ENCODE data around the gene DPP6. TPM values are rescaled to one million over a fixed set of nuclear protein-coding genes. Genes with fewer than 3 reads are reported as not detected.

Gene DPP6
- total RNA-seq, 1 experiment from 2014 or later, result not detected

- DNase-seq (ENCODE audit: low read depth, low spot score) (no peak), ATAC-seq (no peak)
- in situ Hi-C loops (cut with HindIII; ENCODE audit: low pct_unique_long_range_greater_than_20kb, low sequenced_read_pairs) (no loop called here), intact Hi-C loops (cut with micrococcal nuclease; ENCODE audit: unreplicated experiment) (no loop called here)
- no peaks in the 10 kb centered on the region for H3K9me3 ChIP-seq (ENCODE audit: control insufficient read depth, insufficient read depth, low read depth, low read length)
- no peak overlapping the region for H3K4me3 ChIP-seq (ENCODE audit: low read depth in 2 of 2, low read length in 2 of 2)
- H3K36me3 ChIP-seq (ENCODE audit: control insufficient read depth, insufficient read depth, low read length), result no peaks in the 10 kb centered on the region
- no peaks in the 10 kb centered on the region for H3K27me3 ChIP-seq (ENCODE audit: control insufficient read depth, insufficient read depth, low read length)
- ChIA-PET POLR2A (no interaction called here), CTCF (no interaction called here)
- no peak overlapping the region for H3K27ac ChIP-seq (ENCODE audit: low read length)
- H3K4me1 ChIP-seq (ENCODE audit: control insufficient read depth, insufficient read depth, low read length), result no peaks in the 10 kb centered on the region
- BruUV-seq (replicated peaks), result no TSS peak
- TF ChIP-seq CTCF (IDR thresholded peaks at IDR 0.05), result no peak
- TF ChIP-seq TCF7L2 (IDR thresholded peaks at IDR 0.05; ENCODE audit: low read depth, low read length), result no peak
- TF ChIP-seq POLR2AphosphoS5 (IDR thresholded peaks at IDR 0.05; ENCODE audit: low read depth, low read length), result no peak
- no peak for TF ChIP-seq REST (IDR thresholded peaks at IDR 0.05; ENCODE audit: insufficient read depth in 1 of 2, low read depth in 2 of 2, low read length in 1 of 2)
- no peak for TF ChIP-seq SIN3A (IDR thresholded peaks at IDR 0.05; ENCODE audit: borderline replicate concordance, insufficient read depth, low read depth, low read length)
Observed at GRCh38 chr7:154907651-154908620, 855.7 kb downstream of the DPP6 start.

GRCh38 chr7:154909241-154910105, 857.3 kb downstream of the DPP6 start:
- intact Hi-C loops (cut with micrococcal nuclease; ENCODE audit: unreplicated experiment), result no loop called here
- in situ Hi-C loops (cut with HindIII; ENCODE audit: low pct_unique_long_range_greater_than_20kb, low sequenced_read_pairs), result no loop called here
- POLR2A ChIA-PET, result no interaction called here

More at GRCh38 chr7:154909241-154910105, 857.3 kb downstream of the DPP6 start:
- no TSS peak for BruUV-seq (replicated peaks)
- H3K4me1 ChIP-seq (ENCODE audit: control insufficient read depth, insufficient read depth, low read length), result no peaks in the 10 kb centered on the region; the same call in 1 of the 2 replicates
- TF ChIP-seq SIN3A (IDR thresholded peaks at IDR 0.05; ENCODE audit: borderline replicate concordance, insufficient read depth, low read depth, low read length) (no peak), REST (IDR thresholded peaks at IDR 0.05; ENCODE audit: insufficient read depth in 1 of 2, low read depth in 2 of 2, low read length in 1 of 2) (no peak), CTCF (IDR thresholded peaks at IDR 0.05) (no peak), TCF7L2 (IDR thresholded peaks at IDR 0.05; ENCODE audit: low read depth, low read length) (no peak), POLR2AphosphoS5 (IDR thresholded peaks at IDR 0.05; ENCODE audit: low read depth, low read length) (no peak)
- no peak overlapping the region for H3K4me3 ChIP-seq (ENCODE audit: low read depth in 2 of 2, low read length in 2 of 2)
- H3K36me3 ChIP-seq (ENCODE audit: control insufficient read depth, insufficient read depth, low read length), result no peaks in the 10 kb centered on the region
- H3K9me3 ChIP-seq (ENCODE audit: control insufficient read depth, insufficient read depth, low read depth, low read length), result no peaks in the 10 kb centered on the region
- no peak overlapping the region for H3K27ac ChIP-seq (ENCODE audit: low read length)
- DNase-seq (ENCODE audit: low read depth, low spot score), result no peak
- H3K27me3 ChIP-seq (ENCODE audit: control insufficient read depth, insufficient read depth, low read length), result no peaks in the 10 kb centered on the region
- no peak for ATAC-seq
- CTCF ChIA-PET, result no interaction called here

All from Panc1 (cell line).